ENCODE results near the gene NYAP2. TPM values are rescaled to one million over a fixed set of nuclear protein-coding genes. Genes with fewer than 3 reads are reported as not detected.

The NYAP2 gene
- total and polyA plus RNA-seq, 7 donors: 0.03 to 0.36 TPM; not detected in 5

GRCh38 chr2:225466891-225467604 lies 67.5 kb downstream of the NYAP2 start:
- WGBS, 2 donors: 65 to 76% methylated on average over 9 of the region's 9 CpGs
- no peak overlapping the region for H3K27ac ChIP-seq
- no peak for DNase-seq
- no peak overlapping the region for H3K4me3 ChIP-seq
- H3K27me3 ChIP-seq: no peaks in the 10 kb centered on the region
- no peaks in the 10 kb centered on the region for H3K4me1 ChIP-seq
- TF ChIP-seq EP300 (IDR thresholded peaks at IDR 0.05) (no peak), CTCF (IDR thresholded peaks at IDR 0.05) (no peak), POLR2AphosphoS5 (IDR thresholded peaks at IDR 0.05) (no peak), POLR2A (IDR thresholded peaks at IDR 0.05) (no peak)
- intact Hi-C loops (cut with DNase I): no loop called here
- no peaks in the 10 kb centered on the region for H3K9me3 ChIP-seq
- H3K36me3 ChIP-seq: no peaks in the 10 kb centered on the region

- intact Hi-C loops (cut with DNase I): no loop called here
- no peak overlapping the region for H3K4me3 ChIP-seq
- no peak overlapping the region for H3K27ac ChIP-seq
- DNase-seq: no peak
- no peaks in the 10 kb centered on the region for H3K4me1 ChIP-seq
- 67 to 82% methylated on average over 2 of the region's 2 CpGs for WGBS, 2 donors
- H3K9me3 ChIP-seq: no peaks in the 10 kb centered on the region
- no peaks in the 10 kb centered on the region for H3K36me3 ChIP-seq
- H3K27me3 ChIP-seq: no peaks in the 10 kb centered on the region
- TF ChIP-seq EP300 (IDR thresholded peaks at IDR 0.05) (no peak), CTCF (IDR thresholded peaks at IDR 0.05) (no peak), POLR2A (IDR thresholded peaks at IDR 0.05) (no peak), POLR2AphosphoS5 (IDR thresholded peaks at IDR 0.05) (no peak)
These were observed 68.6 kb downstream of the NYAP2 start for GRCh38 chr2:225468131-225468530.

GRCh38 chr2:225471039-225471438 lies 71.5 kb downstream of the NYAP2 start:
- Histone ChIP-seq H3K4me3 (no peak overlapping the region), H3K27me3 (no peaks in the 10 kb centered on the region), H3K4me1 (no peaks in the 10 kb centered on the region), H3K36me3 (no peaks in the 10 kb centered on the region), H3K9me3 (no peaks in the 10 kb centered on the region), H3K27ac (no peak overlapping the region)
- no peak for DNase-seq
- WGBS, 2 donors: 16 to 69% methylated on average over 3 of the region's 3 CpGs
- intact Hi-C loops (cut with DNase I): no loop called here
- TF ChIP-seq POLR2A (IDR thresholded peaks at IDR 0.05) (no peak), EP300 (IDR thresholded peaks at IDR 0.05) (no peak), POLR2AphosphoS5 (IDR thresholded peaks at IDR 0.05) (no peak), CTCF (IDR thresholded peaks at IDR 0.05) (no peak)

- no peak overlapping the region for H3K27ac ChIP-seq
- H3K4me3 ChIP-seq: no peak overlapping the region
- no peak for DNase-seq
- no peaks in the 10 kb centered on the region for H3K36me3 ChIP-seq
- no peaks in the 10 kb centered on the region for H3K9me3 ChIP-seq
- WGBS, 2 donors: 21 to 64% methylated on average over 2 of the region's 2 CpGs
- TF ChIP-seq POLR2AphosphoS5 (IDR thresholded peaks at IDR 0.05): no peak
- no peak for TF ChIP-seq CTCF (IDR thresholded peaks at IDR 0.05)
- no peak for TF ChIP-seq POLR2A (IDR thresholded peaks at IDR 0.05)
- TF ChIP-seq EP300 (IDR thresholded peaks at IDR 0.05): no peak
- no peaks in the 10 kb centered on the region for H3K27me3 ChIP-seq
- intact Hi-C loops (cut with DNase I): no loop called here
- H3K4me1 ChIP-seq: no peaks in the 10 kb centered on the region
These were observed 72.0 kb downstream of the NYAP2 start for GRCh38 chr2:225471482-225471881.

- intact Hi-C loops (cut with DNase I): no loop called here
- Histone ChIP-seq H3K4me1 (no peaks in the 10 kb centered on the region), H3K36me3 (no peaks in the 10 kb centered on the region), H3K27ac (no peak overlapping the region), H3K4me3 (no peak overlapping the region), H3K27me3 (no peaks in the 10 kb centered on the region), H3K9me3 (no peaks in the 10 kb centered on the region)
- 12 to 55% methylated on average over 2 of the region's 2 CpGs for WGBS, 2 donors
- TF ChIP-seq POLR2AphosphoS5 (IDR thresholded peaks at IDR 0.05) (no peak), EP300 (IDR thresholded peaks at IDR 0.05) (no peak)
- no peak for DNase-seq
These were observed 72.7 kb downstream of the NYAP2 start for GRCh38 chr2:225472161-225472560.
